AG10803 (cell line): ENCODE data around the gene FKBP6.
"Not testable (repeated sequence)": the region's sequence is repeated elsewhere in the genome, so short reads cannot be mapped to it uniquely, and the experiment has no call there.

Source experiments
- DNase-seq: peaks from one replicate; pipeline ENCODE4 v3.0.0; 2010; ENCODE audit warnings: low read depth
- H3K4me3 ChIP-seq: 2 replicates; pipeline ENCODE4 v1.5.1; 2011; ENCODE audit warnings: mild to moderate bottlenecking, low read length, control low read depth
- TF ChIP-seq, protein P1 (sequence below): conservative IDR thresholded peaks from 2 replicates; pipeline ENCODE4 v1.5.1; 2011; ENCODE audit warnings: mild to moderate bottlenecking, low read length, control low read depth, inconsistent platforms

The FKBP6 gene

GRCh38 chr7:73387221-73387828, 59.4 kb downstream of the FKBP6 start:
- TF ChIP-seq, protein P1, sequence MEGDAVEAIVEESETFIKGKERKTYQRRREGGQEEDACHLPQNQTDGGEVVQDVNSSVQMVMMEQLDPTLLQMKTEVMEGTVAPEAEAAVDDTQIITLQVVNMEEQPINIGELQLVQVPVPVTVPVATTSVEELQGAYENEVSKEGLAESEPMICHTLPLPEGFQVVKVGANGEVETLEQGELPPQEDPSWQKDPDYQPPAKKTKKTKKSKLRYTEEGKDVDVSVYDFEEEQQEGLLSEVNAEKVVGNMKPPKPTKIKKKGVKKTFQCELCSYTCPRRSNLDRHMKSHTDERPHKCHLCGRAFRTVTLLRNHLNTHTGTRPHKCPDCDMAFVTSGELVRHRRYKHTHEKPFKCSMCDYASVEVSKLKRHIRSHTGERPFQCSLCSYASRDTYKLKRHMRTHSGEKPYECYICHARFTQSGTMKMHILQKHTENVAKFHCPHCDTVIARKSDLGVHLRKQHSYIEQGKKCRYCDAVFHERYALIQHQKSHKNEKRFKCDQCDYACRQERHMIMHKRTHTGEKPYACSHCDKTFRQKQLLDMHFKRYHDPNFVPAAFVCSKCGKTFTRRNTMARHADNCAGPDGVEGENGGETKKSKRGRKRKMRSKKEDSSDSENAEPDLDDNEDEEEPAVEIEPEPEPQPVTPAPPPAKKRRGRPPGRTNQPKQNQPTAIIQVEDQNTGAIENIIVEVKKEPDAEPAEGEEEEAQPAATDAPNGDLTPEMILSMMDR = no peak
- H3K4me3 ChIP-seq = no peak overlapping the region
- DNase-seq = no peak

DNA sequence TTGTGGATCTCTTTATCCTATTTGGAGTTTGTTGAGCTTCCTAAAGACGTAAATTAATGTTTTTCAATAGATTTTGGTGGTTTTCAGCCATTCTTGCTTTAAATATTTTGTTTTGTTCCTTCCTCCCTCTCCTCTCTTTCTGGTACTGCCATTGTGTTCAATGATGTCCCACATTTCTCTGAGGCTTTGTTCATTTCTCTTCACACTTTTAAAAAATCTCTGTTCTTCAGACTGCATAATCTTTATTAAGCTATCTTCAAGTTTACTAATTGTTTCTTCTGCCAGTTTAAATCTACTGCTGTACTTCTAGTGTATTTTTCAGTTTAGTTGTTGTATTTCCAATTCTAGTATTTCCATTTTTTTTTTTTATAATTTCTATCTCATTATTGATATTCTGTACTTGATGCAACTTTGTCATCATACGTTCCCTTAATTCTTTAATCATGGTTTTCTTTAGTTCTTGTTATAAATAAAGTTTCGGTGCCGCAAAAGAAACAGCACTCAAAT, 60.0 kb downstream of the FKBP6 start:
- TF ChIP-seq, protein P1 = no peak
- no peak overlapping the region for H3K4me3 ChIP-seq
- no peak for DNase-seq

DNA sequence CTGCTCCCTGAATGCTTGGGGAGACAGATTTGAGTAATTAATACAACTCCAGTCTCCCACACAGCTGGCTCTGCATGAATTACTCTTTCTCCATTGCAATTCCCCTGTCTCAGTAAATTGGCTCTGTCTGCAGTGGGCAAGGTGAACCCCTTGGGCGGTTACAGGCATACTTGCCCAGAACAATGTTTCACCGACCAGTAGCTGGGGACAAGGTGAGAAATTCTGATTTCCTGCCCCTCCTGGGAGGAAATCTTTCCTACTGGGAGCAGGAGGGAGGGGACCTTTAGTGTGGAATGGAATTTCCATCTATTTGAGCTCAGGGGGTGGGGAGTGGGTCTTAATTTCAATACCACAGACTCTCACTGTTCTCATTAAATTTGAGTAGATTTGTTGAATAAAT, 63.4 kb downstream of the FKBP6 start:
- H3K4me3 ChIP-seq = no peak overlapping the region
- TF ChIP-seq, protein P1 = no peak
- DNase-seq = no peak

DNA sequence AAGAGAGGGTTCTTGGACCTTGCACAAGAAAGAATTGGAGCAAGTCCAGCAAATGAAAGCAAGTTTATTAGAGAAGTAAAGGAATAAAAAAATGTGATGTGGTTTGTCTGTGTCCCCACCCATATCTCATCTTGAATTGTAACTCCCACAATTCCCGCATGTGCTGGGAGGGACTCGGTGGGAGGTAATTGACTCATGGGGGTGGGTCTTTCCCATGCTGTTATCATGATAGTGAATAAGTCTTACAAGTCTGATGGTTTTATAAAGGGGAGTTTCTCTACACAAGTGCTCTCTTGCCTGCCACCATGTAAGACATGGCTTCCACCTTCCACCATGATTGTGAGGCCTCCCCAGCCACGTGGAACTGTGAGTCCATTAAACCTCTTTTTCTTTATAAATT, 66.5 kb downstream of the FKBP6 start:
- H3K4me3 ChIP-seq = no peak overlapping the region
- TF ChIP-seq, protein P1 = no peak
- no peak for DNase-seq

GRCh38 chr7:73395538-73396503, 67.9 kb downstream of the FKBP6 start:
- no peak for DNase-seq
- TF ChIP-seq, protein P1 = no peak
- no peak overlapping the region for H3K4me3 ChIP-seq

DNA sequence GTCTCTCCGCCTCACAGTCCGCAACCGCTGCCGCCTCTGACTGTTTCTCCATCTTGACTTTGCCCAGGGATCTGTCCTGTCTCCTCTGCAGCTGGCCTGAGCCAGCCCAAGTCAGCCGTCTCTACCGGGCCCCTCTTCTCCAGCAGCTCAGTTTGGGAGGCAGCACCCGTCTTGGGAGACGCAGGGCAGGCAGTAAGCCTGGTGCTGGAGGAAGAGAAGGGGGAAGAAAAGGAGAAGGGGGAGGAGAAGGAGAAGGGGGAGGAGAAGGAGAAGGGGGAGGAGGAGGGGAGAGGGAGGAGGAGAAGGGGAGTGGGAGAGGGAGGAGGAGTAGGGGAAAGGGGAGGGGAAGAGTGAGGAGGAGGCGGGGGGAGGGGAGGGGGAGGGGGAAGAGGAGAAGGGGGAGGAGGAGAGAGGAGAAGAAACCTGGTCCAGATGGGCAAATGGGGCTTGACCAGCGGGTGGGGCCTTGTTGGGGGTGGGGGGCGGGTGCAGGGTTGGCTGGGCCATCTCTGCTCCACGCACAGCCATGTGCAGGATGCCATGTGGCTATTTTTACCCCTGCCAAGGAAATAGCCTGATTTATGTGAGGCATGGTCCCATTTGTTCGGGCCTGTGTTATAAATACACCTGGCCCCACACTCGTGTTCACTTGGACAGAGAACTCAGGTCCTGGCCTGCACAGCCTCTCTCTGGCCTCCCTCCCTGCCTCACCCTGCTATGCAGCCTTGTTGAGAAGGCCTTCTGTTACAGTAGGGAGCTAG, 69.7 kb downstream of the FKBP6 start:
- TF ChIP-seq, protein P1 = no peak
- no peak overlapping the region for H3K4me3 ChIP-seq

DNA sequence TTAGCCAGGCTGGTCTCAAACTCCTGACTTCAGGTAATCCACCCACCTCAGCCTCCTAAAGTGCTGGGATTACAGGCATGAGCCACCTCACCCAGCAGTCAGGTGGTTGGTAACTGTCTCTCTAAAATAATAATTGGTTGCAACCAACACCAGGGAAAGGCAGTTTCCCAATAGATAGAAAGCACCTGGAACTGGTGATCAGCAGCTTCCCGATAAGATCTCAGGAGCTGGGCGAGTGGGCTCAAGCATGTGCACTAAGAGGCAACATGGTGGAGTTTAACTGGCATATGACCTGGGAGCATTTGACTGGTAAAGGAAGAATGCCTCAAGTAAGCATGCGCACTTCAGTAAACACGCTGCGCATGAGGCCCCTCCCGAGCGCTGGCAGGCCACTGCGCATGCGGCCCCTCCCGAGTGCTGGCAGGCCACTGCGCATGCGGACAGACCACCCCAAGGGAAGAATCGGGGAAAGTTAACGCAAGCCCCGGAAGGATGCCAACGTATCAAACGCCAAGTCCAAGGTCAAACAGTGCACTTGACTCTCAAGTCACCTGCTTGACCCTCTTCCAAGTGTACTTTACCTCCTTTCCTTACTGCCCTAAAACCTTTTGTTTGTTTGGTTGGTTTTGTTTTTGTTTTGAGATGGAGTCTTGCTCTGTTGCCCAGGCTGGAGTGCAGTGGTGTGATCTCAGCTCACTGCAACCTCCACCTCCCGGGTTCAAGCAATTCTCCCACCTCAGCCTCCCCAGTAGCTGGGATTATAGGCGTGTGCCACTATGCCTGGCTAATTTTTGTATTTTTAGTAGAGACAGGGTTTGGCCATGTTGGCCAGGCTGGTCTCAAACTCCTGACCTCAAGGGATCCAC, 71.5 kb downstream of the FKBP6 start:
- peak overlapping the region; percentile 59 for H3K4me3 ChIP-seq
- peak; percentile 74 for DNase-seq

More for the DNA sequence above, 69.7 kb downstream of the FKBP6 start:
- no peak for DNase-seq

- H3K4me3 ChIP-seq, DNase-seq: not testable (repeated sequence)
Measured at GRCh38 chr7:73404860-73405259, 76.9 kb downstream of the FKBP6 start.
